SKM-1 treated with dmso at 0.1 percent for 144 hours (cell line): ENCODE measurements around the gene HSD17B8.

Source experiments
- DNase-seq: peaks from one replicate; lab custom pipeline; 2025; ENCODE audit not compliant: unreplicated experiment; lab: John Stamatoyannopoulos, UW

The HSD17B8 gene

GRCh38 chr6:33236328-33236727 is 31.9 kb downstream of the HSD17B8 start:
- DNase-seq, result no peak

DNA sequence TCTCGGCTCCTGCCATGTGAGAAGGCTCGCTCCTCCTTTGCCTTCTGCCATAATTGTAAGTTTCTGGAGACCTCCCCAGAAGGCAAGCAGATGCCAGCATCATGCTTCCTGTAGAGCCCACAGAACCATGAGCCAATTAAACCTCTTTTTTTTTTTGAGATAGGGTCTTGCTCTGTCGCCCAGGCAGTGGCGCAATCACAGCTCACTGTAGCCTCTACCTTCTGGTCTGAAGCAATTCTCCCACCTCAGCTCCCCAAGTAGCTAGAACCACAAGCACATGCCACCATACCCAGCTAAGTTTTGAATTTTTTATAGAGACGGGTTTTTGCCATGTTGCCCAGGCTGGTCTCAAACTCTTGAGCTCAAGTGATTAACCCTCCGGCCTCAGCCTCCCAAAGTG is 32.4 kb downstream of the HSD17B8 start:
- no peak for DNase-seq

GRCh38 chr6:33237741-33238140 is 33.3 kb downstream of the HSD17B8 start:
- DNase-seq, result no peak

- DNase-seq, result no peak
Observed at GRCh38 chr6:33241968-33242367, 37.5 kb downstream of the HSD17B8 start.

DNA sequence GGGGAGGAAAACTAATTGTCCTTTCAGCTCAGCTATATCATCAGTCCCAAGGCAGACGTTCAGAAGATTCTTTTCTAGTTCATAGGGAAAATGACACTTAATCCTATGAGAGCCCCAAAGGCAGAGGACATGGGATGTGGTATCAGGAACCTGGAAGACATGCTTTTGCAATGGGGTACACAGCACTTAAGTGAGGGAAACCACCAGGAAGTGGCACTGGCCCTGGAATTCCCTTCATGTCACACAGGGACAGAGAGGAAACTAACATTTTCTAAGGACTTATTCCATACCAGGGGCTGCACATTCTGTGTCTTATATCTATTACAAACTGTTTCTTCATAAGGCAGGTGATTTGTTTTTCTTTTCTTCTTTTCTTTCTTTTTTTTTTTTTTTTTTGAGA is 39.0 kb downstream of the HSD17B8 start:
- DNase-seq, result no peak

GRCh38 chr6:33247977-33248642 is 43.7 kb downstream of the HSD17B8 start:
- peak; percentile 86 for DNase-seq

- no peak for DNase-seq
Observed at GRCh38 chr6:33248643-33248931, 44.1 kb downstream of the HSD17B8 start.

DNA sequence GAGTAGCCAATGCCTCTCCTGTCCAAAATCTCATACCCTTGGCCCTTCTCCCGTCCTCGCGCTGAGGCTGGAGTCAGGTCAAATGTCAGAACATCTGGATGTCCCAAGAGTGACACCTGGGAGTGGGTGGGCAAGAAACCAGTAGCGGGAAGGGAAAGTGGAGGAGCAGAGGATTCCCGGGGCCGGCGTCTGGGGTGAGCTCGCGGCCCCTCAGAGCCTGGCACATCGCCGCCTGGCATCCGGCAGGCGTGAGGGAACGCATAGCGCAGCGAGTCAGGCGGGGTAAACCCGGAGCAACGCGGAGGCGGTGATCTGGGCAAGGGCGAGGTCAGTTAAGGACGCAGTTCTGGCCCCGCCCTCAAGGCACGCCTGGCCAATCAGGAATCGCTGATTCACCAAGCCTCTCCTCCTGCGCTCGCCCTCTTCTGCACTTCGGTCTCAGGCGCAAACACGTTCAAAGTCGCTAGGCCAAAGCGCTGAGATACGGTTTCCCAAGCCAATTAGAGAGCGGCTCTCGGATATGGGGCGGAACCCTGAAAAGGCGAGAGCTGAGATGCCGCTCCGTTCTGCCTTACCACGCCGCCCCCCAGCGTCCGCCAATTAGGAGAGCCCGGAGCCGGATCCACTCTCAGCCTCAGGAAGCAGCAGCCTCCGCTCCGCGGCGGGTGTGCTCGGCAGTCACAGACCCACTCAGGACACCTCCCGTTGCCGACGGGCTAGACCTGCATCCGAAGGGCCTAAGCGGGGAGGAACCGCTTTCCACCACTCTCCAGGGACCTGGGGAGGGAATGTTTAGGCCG is 44.7 kb downstream of the HSD17B8 start:
- DNase-seq, result peak; percentile 99

DNA sequence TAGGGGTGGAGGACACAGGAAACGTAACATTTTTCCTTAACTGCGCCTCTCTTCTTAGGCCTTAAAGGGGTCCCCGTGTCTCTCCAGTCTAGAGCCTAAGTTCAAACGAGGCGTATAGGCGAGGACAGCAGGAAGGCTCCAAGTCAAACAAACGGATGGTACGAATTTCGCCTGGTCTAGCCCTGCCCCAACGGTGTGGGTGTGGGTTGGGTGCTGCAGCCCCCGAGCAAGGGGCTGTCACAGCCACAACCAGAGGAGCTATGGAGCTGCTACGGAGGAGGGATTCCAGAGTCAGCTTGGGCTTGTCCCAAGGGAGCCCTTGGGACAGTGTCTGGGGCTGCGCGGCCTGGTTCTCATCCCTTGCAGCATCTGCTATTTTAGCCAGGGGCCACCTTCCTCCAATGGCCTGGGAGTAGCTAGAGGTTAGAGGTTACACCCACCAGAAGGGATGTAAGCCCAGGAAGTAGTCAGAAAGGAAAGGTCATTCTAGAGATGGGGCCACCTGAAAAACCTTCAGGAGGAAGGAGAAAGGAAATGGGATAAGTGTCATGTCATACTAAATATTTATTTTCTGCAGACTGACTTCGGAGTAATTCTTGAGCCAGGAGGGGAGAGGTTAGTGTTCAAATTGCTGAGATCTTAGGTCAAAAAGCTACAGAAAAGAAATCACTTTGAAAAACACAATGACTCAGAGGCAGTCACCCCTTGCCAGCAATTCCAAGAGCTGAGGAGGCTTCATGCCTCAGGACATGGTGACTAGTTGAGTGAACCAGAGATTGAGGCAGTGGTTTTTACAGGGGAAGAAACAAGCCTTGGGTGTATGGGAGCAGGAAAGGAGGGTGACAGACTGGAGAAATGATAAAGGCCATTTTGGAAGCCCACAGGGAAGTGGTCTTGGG is 45.5 kb downstream of the HSD17B8 start:
- no peak for DNase-seq

GRCh38 chr6:33250731-33251130 is 46.3 kb downstream of the HSD17B8 start:
- no peak for DNase-seq

- DNase-seq, result no peak
Observed at GRCh38 chr6:33251395-33252012, 47.0 kb downstream of the HSD17B8 start.

DNA sequence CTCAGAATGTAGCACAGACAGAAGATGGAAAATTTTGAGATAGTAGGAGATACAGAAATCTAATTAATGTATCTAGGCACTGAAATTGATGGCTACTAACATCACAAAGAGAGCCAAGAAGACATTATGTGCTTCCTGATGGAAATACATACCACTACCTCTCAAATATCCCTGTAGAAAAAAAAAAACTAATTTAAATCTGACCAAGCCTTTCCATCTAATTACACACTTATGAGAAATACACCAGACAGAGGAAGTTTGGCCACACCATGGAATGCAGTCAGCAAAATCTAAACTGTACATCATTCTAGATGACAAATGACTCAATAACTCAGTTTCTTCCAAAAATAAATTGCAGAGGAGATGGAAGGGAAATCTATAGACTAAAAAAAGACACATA is 48.3 kb downstream of the HSD17B8 start:
- DNase-seq, result no peak

GRCh38 chr6:33254591-33254990 is 50.1 kb downstream of the HSD17B8 start:
- no peak for DNase-seq
